ENCODE measurements around the gene ACO1.

- TF ChIP-seq CTCF (IDR thresholded peaks at IDR 0.05) = no peak
- TF ChIP-seq POLR2A (IDR thresholded peaks at IDR 0.05) = no peak
Measured at GRCh38 chr9:32463500-32464293, 79.3 kb downstream of the ACO1 start.

All from thyroid gland (tissue), 4 donors.